ENCODE measurements around the gene SMAD4.

- TF ChIP-seq CTCF (conservative IDR thresholded peaks at IDR 0.05) (no peak), EZH2 (IDR thresholded peaks at IDR 0.05; ENCODE audit: low read depth) (no peak)
Observed at GRCh38 chr18:51044928-51045585, 15.0 kb downstream of the SMAD4 start.
